H9 (cell line): ENCODE results near the gene ZNF764. TPM values are rescaled to one million over a fixed set of nuclear protein-coding genes. Genes with fewer than 3 reads are reported as not detected.

Experiments
- DNase-seq: peaks from one replicate; pipeline ENCODE4 v3.0.0-alpha.2; 2017
- H2AFZ ChIP-seq: one replicate; pipeline ENCODE4 v1.6.1; 2013; ENCODE audit warnings: mild to moderate bottlenecking, low read length, control low read depth, moderate library complexity
- H2AK5ac ChIP-seq: 2 replicates; pipeline ENCODE4 v1.6.1; 2013; ENCODE audit warnings: low read length, control low read depth, mixed read lengths; ENCODE audit not compliant: insufficient read length
- H2BK120ac ChIP-seq: one replicate; pipeline ENCODE4 v1.6.1; 2013; ENCODE audit warnings: low read depth, mild to moderate bottlenecking, low read length, control low read depth, inconsistent platforms; ENCODE audit not compliant: poor library complexity, severe bottlenecking
- H2BK12ac ChIP-seq: 2 replicates; pipeline ENCODE4 v1.6.1; 2013; ENCODE audit warnings: low read length, control low read depth, mixed read lengths, low read depth; ENCODE audit not compliant: insufficient read length
- H2BK15ac ChIP-seq: 2 replicates; pipeline ENCODE4 v1.6.1; 2013; ENCODE audit warnings: low read depth, low read length, control low read depth
- H2BK20ac ChIP-seq: one replicate; pipeline ENCODE4 v1.6.1; 2013; ENCODE audit warnings: low read depth, mild to moderate bottlenecking, low read length, control low read depth, inconsistent platforms; ENCODE audit not compliant: poor library complexity, severe bottlenecking
- H2BK5ac ChIP-seq: 2 replicates; pipeline ENCODE4 v1.6.1; 2013; ENCODE audit warnings: low read length, control low read depth, mixed read lengths; ENCODE audit not compliant: insufficient read length
- H3K14ac ChIP-seq: 2 replicates; pipeline ENCODE4 v1.6.1; 2013; ENCODE audit warnings: low read length, control low read depth; ENCODE audit not compliant: insufficient read depth
- H3K18ac ChIP-seq: 2 replicates; pipeline ENCODE4 v1.6.1; 2013; ENCODE audit warnings: low read depth, mild to moderate bottlenecking, mixed read lengths, low read length, control low read depth; ENCODE audit not compliant: insufficient read length
- H3K23ac ChIP-seq: 2 replicates; pipeline ENCODE4 v1.6.1; 2013; ENCODE audit warnings: low read length, control low read depth, mixed read lengths, low read depth; ENCODE audit not compliant: insufficient read length
- H3K23me2 ChIP-seq: 2 replicates; pipeline ENCODE4 v1.6.1; 2013; ENCODE audit warnings: low read depth, mild to moderate bottlenecking, mixed read lengths, low read length, control low read depth; ENCODE audit not compliant: insufficient read length, poor library complexity, severe bottlenecking
- H3K27ac ChIP-seq: 2 replicates; pipeline ENCODE4 v1.5.1; 2013; ENCODE audit warnings: low read length, control low read depth, mixed read lengths, low read depth; ENCODE audit not compliant: insufficient read length
- H3K27me3 ChIP-seq: 2 replicates; pipeline ENCODE4 v1.6.1; 2013; ENCODE audit warnings: low read length, control low read depth, inconsistent platforms; ENCODE audit not compliant: insufficient read depth
- H3K4ac ChIP-seq: 2 replicates; pipeline ENCODE4 v1.6.1; 2013; ENCODE audit warnings: low read depth, mild to moderate bottlenecking, control low read depth, inconsistent platforms, low read length, moderate library complexity
- H3K4me1 ChIP-seq: 2 replicates; pipeline ENCODE4 v1.6.1; 2013; ENCODE audit warnings: low read length, control low read depth, inconsistent platforms; ENCODE audit not compliant: insufficient read depth
- H3K4me2 ChIP-seq: 2 replicates; pipeline ENCODE4 v1.6.1; 2013; ENCODE audit warnings: low read length, control low read depth, mixed read lengths; ENCODE audit not compliant: insufficient read length, insufficient read depth
- H3K56ac ChIP-seq: 2 replicates; pipeline ENCODE4 v1.6.1; 2013; ENCODE audit warnings: low read depth, mild to moderate bottlenecking, mixed read lengths, low read length, control low read depth; ENCODE audit not compliant: insufficient read length
- H3K79me1 ChIP-seq: 2 replicates; pipeline ENCODE4 v1.6.1; 2013; ENCODE audit warnings: low read depth, mild to moderate bottlenecking, moderate library complexity, low read length, control low read depth, inconsistent platforms; ENCODE audit not compliant: insufficient read depth, poor library complexity, severe bottlenecking
- H3K79me2 ChIP-seq: 2 replicates; pipeline ENCODE4 v1.6.1; 2013; ENCODE audit warnings: low read length, control low read depth, inconsistent platforms; ENCODE audit not compliant: insufficient read depth
- H3K9ac ChIP-seq: 2 replicates; pipeline ENCODE4 v1.6.1; 2013; ENCODE audit warnings: low read length, control low read depth, mixed read lengths; ENCODE audit not compliant: insufficient read length; ENCODE audit errors: extremely low read depth
- H3K9me3 ChIP-seq: one replicate; pipeline ENCODE4 v1.6.1; 2013; ENCODE audit warnings: low read depth, low read length, inconsistent platforms; ENCODE audit not compliant: control insufficient read depth
- H3T11ph ChIP-seq: one replicate; pipeline ENCODE4 v1.6.1; 2013; ENCODE audit warnings: mild to moderate bottlenecking, low read length, control low read depth, inconsistent platforms
- H4K20me1 ChIP-seq: one replicate; pipeline ENCODE4 v1.6.1; 2013; ENCODE audit not compliant: control insufficient read depth, insufficient read length, insufficient read depth
- H4K5ac ChIP-seq: 2 replicates; pipeline ENCODE4 v1.6.1; 2013; ENCODE audit warnings: low read depth, mild to moderate bottlenecking, mixed read lengths, low read length, control low read depth; ENCODE audit not compliant: insufficient read length
- H4K8ac ChIP-seq: replicated peaks from 2 replicates; pipeline ENCODE4 v1.6.1; 2013; ENCODE audit warnings: low read length, control low read depth, mixed read lengths, low read depth; ENCODE audit not compliant: insufficient read length
- H4K91ac ChIP-seq: 2 replicates; pipeline ENCODE4 v1.6.1; 2013; ENCODE audit warnings: low read depth, mild to moderate bottlenecking, moderate library complexity, mixed read lengths, low read length, control low read depth; ENCODE audit not compliant: insufficient read length
- H3K27ac Mint-ChIP-seq, 3 experiments: 2 replicates in 2 of 3; 3 replicates in 1 of 3; pipeline ENCODE4 v1.8.0; 2020 to 2021; ENCODE audit warnings: mixed read lengths in 3 of 3, mild to moderate bottlenecking in 1 of 3, moderate library complexity in 1 of 3
- H3K27me3 Mint-ChIP-seq: 2 replicates; pipeline ENCODE4 v1.8.0; 2021; ENCODE audit warnings: low read depth, mild to moderate bottlenecking, moderate library complexity, mixed read lengths
- H3K36me3 Mint-ChIP-seq, 3 experiments: 2 replicates in 2 of 3; 3 replicates in 1 of 3; pipeline ENCODE4 v1.8.0; 2020 to 2021; ENCODE audit warnings: low read depth in 3 of 3, mixed read lengths in 3 of 3; ENCODE audit not compliant: insufficient read depth in 1 of 3
- H3K4me1 Mint-ChIP-seq, 2 experiments: 2 replicates each; pipeline ENCODE4 v1.8.0; 2020; ENCODE audit warnings: mixed read lengths in 2 of 2
- H3K4me3 Mint-ChIP-seq, 2 experiments: 2 replicates in 1 of 2; 3 replicates in 1 of 2; pipeline ENCODE4 v1.8.0; 2020 to 2021; ENCODE audit warnings: mild to moderate bottlenecking in 2 of 2, mixed read lengths in 2 of 2, moderate library complexity in 1 of 2
- H3K9me3 Mint-ChIP-seq, 2 experiments: 2 replicates in 1 of 2; 3 replicates in 1 of 2; pipeline ENCODE4 v1.8.0; 2020; ENCODE audit warnings: mild to moderate bottlenecking in 2 of 2, mixed read lengths in 2 of 2, moderate library complexity in 1 of 2
- WGBS: extraction: QIAGEN DNeasy Blood & Tissue Kit; methylation state at CpG from one replicate; pipeline ENCODE4 v1.1.7; 2013; ENCODE audit warnings: missing lambda C conversion rate, low lambda C conversion rate, mixed read lengths; ENCODE audit not compliant: insufficient read length; ENCODE audit errors: extremely low coverage; 5-methylcytosine and 5-hydroxymethylcytosine counted together
- total RNA-seq: library from RNA; stranded (reverse); gene quantifications from 2 replicates; pipeline ENCODE4 v1.2.1, GENCODE V29; 2021
- TF ChIP-seq, protein P1 (sequence below): fragments of 200-600 bp; sonication (generic); conservative IDR thresholded peaks from 3 replicates; pipeline ENCODE4 v1.8.0; 2021; ENCODE audit warnings: antibody characterized with exemption, mild to moderate bottlenecking

Gene ZNF764
- total RNA-seq, 1 experiment from 2014 or later = 11.4 TPM

DNA sequence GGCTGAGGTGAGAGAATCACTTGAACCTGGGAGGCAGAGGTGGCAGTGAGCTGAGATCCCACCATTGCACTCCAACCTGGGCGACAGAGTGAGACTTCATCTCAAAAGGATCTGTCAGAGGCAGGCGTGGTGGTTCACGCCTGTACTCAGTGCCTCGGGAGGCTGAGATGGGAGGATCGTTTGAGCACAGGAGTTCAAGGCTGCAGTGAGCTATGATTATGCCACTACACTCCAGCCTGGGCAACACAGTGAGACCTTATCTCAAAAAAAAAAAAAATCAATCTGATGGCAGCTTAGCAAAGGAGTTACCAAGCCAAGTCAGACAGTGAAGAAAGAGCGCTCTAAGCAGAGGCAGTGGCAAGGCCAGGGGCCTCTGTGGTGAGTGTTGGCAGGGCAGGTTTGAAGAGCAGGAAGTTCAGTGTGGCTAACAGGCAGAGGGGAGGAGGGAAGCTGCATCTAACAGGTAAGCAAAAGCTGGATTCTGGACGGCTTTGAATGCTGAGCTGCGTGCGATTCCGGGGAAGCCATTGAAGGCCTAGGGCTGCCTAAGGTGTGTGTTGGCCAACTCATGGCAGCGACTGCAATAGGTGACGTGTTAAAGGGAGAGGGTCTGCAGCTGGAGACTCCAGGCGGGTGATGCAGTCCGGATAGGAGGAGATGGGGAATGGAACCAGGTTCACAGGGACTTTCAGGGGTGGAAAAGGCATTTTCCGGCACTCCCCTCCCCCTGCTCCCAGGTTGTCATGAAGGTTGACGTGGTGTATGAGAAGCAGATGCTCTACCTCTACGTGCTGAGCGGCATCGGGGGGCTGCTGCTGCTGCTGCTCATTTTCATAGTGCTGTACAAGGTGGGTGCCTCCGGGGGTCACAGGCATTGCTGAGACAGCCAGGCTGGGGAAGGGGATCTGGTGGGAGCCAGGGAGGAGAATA is 38.8 kb downstream of the ZNF764 start:
- Histone ChIP-seq H3T11ph (no peak overlapping the region), H4K91ac (no peak overlapping the region), H3K14ac (no peak overlapping the region), H4K8ac (no peak overlapping the region), H3K18ac (no peak overlapping the region), H2BK15ac (no peak overlapping the region), H2BK12ac (no peak overlapping the region), H3K4me1 (no peaks in the 10 kb centered on the region), H2BK120ac (no peak overlapping the region), H3K9me3 (no peaks in the 10 kb centered on the region), H3K23me2 (no peaks in the 10 kb centered on the region), H3K4me2 (no peak overlapping the region), H3K56ac (no peak overlapping the region), H3K27me3 (no peaks in the 10 kb centered on the region), H3K79me1 (no peaks in the 10 kb centered on the region), H3K23ac (no peak overlapping the region), H3K4ac (no peak overlapping the region), H3K27ac (no peak overlapping the region), H3K9ac (no peak overlapping the region), H4K5ac (no peak overlapping the region), H4K20me1 (no peaks in the 10 kb centered on the region), H2BK20ac (no peak overlapping the region), H2BK5ac (no peak overlapping the region), H2AK5ac (no peak overlapping the region), H3K79me2 (no peaks in the 10 kb centered on the region), H2AFZ (no peak overlapping the region)
- H3K27ac Mint-ChIP-seq = no peak overlapping the region
- no CpG with 5 or more reads among the region's 20 CpGs for WGBS
- TF ChIP-seq, protein P1, sequence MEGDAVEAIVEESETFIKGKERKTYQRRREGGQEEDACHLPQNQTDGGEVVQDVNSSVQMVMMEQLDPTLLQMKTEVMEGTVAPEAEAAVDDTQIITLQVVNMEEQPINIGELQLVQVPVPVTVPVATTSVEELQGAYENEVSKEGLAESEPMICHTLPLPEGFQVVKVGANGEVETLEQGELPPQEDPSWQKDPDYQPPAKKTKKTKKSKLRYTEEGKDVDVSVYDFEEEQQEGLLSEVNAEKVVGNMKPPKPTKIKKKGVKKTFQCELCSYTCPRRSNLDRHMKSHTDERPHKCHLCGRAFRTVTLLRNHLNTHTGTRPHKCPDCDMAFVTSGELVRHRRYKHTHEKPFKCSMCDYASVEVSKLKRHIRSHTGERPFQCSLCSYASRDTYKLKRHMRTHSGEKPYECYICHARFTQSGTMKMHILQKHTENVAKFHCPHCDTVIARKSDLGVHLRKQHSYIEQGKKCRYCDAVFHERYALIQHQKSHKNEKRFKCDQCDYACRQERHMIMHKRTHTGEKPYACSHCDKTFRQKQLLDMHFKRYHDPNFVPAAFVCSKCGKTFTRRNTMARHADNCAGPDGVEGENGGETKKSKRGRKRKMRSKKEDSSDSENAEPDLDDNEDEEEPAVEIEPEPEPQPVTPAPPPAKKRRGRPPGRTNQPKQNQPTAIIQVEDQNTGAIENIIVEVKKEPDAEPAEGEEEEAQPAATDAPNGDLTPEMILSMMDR = no peak
- H3K4me1 Mint-ChIP-seq = no peaks in the 10 kb centered on the region
- no peaks in the 10 kb centered on the region for H3K9me3 Mint-ChIP-seq
- no peak for DNase-seq
- peaks cover 5% of the 10 kb centered on the region; the same call in 1 of the 2 replicates for H3K27me3 Mint-ChIP-seq
- peaks cover 0 to 2% (median 0%) of the 10 kb centered on the region in 3 experiments; a peak in 1 of 7 replicates for H3K36me3 Mint-ChIP-seq
- H3K4me3 Mint-ChIP-seq = no peak overlapping the region; a peak in 1 of 5 replicates
